GM18517 (cell line): ENCODE data around the gene GRIK4.

Source experiments
- ATAC-seq: cut with Tn5 transposase; IDR thresholded peaks from one replicate; pipeline ENCODE4 v1.9.1; 2021; ENCODE audit warnings: mild to moderate bottlenecking, moderate library complexity; ENCODE audit not compliant: unreplicated experiment

The GRIK4 gene

DNA sequence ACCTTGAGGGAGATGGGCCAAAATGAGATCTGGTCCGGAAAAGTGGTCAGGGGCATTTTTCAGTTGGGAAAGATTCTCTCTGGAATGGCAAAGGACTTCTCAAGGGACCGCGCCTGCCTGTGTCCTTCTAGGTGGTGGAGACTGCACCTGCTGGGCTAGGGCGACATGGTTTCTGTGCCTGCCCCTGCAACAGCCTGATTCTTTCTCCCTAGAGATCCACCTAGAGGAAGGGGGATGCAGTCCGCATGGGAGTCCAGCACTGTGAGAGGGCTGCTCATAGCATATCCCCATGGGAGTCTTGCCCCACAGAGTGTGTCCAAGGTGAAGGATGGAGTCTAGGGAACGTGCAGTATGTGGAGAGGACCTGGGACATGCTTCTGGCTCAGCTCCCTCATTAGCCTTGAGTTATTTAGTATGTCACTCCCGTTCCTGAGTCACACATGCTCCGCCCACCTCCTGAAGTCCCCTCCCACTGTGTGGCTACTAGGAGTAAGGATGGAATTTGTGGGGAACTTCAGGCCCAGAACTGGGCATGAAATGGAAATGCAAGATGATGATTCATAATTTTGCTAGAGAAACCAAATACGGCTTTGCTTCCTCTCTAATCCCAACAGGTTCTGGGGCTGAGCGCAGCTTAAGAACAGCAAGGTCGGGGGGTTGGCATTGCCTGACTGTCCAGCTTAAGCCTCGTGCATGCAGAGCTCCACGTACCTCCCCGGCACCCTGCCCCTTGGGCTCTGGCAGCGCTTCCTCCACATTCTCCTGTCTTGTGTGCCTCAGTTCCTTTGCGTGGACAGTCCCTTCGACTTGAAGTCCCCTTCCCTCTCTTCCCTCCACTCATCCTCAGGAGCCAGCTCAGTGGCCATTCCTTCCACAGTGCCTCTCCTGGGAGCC lies 35.0 kb downstream of the GRIK4 start:
- no peak for ATAC-seq

DNA sequence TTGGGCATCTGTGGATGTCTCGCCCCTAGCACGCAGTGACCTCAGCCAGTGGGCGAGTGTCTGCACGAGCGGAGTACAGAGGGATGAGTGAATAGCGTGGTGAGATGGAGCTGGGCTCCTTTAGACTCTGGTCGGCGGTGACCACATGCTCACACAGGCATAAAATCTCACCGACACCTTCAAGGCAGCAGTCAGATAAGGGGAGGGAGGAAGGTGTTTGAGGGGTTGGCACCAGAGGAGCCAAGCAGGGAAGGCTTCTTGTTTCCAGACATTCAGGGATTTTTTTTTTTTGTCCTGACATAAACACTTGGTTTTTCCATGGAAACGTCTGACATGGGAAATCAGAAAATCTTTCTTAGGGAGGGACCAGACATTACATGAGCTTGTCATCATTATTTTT lies 35.8 kb downstream of the GRIK4 start:
- no peak for ATAC-seq

DNA sequence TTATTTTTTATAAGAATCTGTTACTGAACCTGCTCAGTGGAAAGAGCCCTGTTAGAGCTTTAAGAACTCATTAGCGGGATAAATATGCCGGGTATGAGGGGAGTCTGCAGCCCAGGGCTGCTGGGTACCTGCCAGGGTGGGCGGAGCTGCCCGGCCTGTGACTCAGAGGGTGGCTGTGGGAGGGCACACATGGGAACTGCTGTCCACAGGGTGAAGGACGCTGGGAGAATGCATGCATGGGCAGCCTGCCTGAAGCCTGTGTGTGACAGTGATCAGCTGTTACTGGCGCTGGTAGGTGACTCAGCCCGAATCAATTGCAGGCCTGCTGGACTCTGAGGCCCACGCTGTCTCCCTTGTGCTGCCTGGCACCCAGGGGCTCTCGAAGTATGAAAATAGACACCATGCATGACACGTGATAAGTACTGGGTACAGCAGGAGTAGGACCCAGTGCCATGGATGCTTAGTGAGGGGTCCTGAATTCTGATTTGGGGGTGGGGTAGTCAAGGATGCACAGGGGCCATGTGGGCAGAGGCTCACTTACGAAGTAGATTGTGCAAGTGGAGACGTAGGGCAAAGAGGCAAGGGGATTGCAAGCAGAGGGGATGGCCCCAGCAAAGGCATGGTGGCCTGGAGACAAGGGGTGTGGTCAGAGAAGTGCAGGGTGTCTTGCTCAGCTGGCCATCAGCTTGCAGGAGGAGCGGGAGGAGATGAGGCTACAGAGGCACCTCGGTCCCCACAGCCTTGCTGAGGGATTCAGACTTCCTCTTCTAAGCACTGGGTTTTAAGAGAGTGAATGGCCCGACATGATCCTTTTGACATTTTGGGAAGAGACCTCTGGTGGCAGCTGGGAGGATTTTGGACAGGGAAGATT lies 36.5 kb downstream of the GRIK4 start:
- no peak for ATAC-seq

DNA sequence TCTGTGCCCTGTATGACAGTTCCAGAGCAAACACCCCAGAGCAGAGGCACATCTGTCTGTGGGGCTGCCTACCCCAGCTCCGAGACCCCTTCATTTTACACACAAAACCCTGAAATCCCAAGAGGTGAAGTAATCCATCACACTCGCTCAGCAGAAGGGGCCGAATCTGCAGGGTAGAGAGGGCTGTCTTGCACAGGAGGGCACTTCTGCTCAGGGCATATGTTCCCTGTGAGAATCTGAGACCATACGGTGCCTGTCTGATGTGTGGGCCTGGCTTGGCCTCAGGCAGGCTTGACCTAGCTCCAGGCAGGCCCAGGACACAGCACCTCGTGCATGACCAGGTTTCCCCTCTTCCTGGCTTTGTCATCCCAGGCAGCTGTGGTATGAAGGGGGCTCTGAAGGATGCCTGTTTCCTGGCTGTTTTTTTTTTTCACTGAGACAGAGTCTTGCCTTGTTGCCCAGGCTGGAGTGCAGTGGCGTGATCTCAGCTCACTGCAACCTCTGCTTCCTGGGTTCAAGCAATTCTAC lies 37.2 kb downstream of the GRIK4 start:
- ATAC-seq = no peak

DNA sequence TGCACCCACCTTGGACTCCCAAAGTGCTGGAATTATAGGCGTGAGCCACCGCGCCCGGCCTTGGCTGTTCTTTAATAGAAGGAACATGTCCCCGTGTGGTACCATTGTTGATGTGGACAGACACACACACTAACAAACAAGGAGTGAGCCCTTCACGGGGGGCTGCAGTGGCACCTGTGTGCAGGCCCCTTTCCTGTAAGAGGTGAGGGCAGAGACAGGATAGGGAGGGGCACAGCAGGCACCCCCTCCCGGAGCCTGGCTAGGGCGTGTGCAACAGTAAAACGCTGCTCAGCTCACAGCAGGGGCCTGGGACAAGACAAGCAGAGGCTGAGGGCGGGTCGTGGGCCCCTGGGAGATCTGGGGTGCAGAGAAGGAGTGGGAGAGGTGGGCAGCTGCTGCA lies 37.8 kb downstream of the GRIK4 start:
- no peak for ATAC-seq

DNA sequence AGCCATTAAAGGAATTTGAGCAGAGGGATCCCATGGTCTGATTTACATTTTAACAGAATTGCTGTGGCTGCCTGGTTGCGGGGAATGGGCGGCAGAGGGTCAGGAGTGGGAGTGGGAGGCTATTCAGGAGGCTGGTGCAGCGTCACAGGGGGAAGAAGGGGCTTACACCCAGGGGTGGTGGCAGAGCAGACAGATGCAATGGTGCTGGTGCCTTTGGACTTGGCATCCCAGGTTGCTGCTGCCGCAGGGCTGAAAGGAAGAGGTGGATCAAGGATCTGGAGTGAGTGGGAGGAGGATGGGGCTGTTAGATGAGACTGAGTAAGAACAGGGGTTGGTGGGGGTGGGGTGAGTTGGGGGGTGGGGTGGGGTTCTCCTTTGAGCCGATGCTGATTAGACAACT lies 38.5 kb downstream of the GRIK4 start:
- ATAC-seq = no peak

DNA sequence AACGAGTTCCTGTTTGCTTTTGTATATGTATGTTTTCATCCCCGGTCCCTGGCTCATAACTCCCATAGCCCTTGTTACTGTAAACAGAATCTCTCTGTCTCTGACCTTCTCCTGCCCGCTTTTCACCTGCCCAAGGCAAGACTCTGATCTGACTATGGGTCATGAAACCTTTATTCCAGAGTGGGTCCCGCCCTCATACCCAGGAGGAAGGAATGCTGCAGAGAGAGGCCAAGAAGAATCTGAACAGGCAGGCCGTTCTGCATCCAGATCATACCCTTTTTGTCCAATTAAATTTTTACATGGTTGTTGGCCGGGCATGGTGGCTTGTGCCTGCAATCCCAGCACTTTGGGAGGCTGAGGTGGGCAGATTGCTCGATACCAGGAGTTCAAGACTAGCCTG lies 39.6 kb downstream of the GRIK4 start:
- no peak for ATAC-seq

DNA sequence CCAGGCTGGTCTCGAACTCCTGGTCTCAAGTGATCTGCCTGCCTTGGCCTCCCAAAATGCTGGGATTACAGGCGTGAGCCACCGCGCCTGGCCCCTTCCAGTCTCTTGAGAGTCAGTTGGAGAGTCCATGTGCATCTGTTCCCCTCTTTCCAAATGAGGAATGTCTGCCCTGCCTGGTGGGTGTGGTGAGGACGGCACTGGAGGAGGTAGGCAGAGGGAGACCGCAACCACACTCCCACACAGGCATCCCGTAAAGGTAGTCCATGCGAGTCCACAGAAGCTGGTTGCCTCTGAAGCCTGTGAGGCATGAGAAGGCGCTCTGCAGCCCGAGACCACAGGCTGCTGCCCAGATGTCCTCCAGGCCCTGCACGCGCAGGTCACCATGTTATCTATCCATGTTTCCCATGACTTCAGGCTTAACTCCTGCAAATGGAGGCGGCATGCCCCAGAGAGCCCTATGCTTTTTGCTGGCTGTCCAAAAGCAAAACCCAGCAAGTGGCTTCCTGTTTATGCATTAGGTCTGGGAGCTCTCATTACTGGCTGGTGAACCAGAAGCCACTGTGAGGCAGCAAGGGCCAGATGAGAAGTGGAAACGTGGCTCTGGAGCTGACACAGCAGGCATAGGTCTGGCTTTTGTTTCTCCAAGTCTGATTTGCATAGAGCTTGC lies 43.4 kb downstream of the GRIK4 start:
- no peak for ATAC-seq

DNA sequence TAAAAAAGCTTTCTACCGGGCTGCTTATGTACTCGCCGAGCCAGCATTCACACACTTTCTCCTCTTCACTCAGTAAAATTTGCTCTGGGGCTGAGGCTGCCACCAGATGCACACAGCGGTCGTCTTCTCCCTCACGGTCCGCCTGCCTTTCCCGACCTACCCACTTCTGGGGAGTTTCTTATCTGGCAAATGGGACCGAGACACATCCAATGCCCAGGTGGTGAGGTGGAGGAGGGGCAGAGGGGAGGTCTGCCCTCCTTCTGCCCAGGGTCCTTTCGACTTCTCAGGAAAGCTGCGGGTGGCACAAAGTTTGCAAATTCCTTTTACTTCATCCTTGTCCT lies 43.9 kb downstream of the GRIK4 start:
- no peak for ATAC-seq

DNA sequence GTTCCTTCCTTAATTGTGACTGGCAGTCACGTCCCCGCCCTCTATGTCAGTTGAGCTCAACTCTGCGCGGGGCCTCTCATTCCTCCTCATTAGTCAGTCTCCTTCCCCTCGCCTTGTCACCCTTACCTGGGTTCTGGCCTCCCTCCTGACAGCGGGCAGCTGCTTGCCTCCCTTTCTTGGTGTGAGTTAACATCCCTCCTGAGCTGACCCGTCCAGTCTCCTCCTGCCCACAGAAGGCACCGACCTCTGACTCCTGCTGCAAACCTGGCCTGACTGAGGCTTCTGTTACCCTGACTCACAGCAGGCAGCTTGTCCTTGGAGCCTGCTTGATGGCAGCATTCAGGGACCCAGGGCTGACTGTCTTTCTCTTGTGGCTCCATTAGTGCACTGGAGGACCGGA lies 45.2 kb downstream of the GRIK4 start:
- no peak for ATAC-seq

DNA sequence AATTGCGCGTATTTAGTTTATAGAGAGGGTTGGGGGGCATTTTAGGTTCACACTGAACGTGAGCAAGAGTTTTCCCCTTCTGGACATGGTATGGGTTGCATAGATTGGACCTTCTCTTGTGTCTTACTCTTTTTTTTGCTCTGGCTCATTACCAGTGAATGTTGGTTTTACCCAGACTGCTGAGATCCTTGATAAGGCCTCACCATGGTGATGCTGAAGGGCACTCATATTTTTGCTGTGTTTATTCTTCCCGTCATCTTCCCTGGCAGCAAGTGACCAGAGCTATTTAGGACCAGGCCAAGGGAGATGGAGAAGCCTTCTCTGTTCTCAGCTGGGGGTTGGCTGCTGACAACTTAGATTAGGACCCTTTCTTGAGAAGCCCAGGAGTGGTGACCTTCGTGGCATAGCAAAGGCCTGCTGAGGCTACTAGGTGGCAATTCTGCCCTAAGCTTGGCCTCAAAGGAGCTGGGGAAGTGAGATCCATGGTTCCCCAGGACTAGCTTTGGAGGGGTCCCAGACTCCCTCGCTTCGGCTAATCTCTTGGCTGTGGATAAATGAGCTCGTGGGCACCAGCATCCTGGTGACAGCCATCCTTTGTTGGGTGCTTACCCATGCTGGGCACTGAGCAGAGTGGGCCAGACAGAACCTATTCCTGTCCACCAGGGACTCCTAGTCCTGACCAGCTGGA lies 47.3 kb downstream of the GRIK4 start:
- no peak for ATAC-seq

DNA sequence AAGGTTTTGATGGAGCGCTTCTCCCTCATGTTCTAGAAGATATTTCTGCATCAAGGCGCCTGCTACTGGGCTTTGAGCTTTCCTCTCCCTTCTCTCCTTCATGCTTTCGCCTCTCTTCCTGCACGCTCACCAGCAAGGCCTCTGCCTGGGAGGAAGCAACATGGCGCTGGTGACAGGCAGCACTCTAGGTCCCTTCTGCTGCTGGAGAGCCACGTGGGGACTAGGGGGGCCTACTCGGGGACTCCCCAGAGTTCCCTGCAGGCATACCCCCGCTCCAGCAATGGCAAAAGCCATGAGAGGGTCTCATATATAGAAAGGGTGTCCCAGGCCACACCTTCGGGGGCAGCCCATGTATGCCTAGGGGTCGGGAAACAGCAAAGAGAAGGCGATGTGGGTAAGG lies 49.7 kb downstream of the GRIK4 start:
- ATAC-seq = no peak

DNA sequence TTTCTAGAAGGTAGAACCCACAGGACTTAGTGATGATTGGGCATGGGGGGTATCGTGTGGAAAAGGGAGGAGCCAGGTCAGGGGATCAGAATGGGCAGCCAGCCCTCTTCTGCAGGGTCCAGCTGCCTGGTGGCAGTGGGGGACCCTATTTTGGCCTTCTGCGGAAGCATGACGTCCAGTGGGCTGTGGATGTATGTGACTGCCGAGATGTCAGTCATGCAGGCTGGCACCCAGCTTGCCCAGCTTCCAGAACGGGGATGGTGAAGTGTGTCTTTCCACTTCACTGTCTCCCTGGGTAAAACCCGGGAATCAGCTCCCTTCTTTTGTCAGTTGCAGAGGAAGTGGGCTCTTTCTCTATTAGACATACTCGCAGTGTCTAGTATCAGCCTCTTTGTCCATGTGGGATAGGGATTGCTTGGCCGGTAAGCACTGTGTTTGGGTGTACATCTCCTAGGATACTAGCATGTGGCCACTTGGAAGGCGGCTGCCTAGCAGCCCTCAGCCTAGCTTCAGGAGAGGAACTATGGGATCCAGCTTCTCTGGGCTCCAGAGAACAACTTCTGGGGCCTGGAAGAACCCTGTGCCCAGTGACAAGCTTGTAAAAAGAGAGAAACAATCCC lies 51.4 kb downstream of the GRIK4 start:
- ATAC-seq = no peak

DNA sequence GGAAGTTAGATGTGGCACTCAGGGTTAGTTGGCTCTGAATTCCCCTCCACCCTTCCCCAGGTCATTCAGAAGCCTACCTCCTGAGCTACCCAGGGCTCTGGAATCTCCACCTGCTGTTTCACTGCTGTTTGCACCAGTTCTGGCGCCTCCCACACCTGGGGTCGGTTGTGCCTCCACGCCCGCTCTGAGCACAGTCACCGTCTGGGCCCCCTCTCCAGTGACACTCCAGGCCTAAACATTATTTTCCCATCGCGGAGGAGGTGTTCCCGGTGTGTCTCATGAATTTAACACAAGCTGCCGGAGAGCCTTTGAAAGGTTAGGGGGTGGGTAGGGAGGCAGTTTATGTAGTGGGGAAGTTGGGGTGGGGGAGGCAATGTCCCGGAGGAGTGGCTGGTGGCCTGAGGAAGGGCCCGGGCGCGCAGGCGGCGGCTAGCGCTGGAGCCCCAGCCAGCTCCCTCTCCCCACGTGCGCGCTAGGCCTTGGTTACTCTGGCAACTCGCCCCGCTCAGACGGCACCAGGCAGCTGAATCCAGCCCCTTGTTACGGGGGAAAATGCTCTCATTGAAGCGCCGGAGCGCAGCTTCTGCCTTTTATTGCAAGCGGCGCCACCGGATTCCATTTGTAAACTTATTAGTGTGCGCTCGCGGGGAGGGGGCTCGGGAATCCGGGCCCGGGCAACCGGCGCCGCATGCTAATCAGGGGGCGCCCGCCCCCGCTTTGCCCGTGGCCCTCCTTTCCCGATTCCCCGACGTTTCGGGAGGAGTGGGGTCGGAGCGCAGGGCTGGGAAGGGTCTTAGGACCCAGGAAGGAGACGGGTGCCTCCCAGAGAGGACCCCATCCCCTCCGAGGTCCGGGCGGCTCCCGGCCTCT lies 52.4 kb downstream of the GRIK4 start:
- no peak for ATAC-seq

DNA sequence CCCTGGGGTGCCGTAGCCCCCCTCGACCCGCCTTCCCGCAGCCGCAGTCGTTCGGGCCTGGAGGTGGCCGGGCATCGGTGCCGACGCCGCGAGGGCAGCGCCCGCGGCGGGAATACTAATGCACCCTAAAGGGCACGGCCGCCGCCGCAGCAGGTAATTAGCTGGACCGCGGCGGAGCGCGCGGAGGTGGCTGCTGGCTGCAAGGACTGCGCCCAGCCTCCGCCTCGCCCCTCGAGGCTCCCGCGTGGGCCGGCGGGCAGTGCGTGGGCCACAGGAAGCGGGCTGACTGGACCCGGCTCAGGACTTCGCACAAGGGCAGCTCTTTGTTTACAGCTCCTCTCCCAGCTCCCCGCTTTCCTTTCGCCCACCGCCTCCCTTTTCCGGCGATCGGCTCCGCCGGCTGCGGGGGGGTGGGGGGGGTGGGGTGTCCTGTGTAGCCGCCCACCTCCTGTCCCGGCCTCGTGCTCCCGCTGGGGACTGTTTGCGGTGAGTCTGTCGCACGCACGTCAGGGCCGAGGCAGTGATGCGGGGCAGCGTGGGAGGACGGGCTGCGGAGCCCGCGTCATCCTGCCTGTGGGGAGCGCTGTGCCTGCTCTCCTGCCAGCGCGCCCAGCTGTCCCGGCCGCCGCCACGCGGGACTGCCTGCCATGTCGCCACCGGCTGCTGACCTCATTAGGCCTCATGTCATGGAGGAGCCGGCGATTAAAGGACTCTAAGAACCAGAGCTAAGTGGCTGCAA lies 53.2 kb downstream of the GRIK4 start:
- peak; percentile 57 for ATAC-seq

DNA sequence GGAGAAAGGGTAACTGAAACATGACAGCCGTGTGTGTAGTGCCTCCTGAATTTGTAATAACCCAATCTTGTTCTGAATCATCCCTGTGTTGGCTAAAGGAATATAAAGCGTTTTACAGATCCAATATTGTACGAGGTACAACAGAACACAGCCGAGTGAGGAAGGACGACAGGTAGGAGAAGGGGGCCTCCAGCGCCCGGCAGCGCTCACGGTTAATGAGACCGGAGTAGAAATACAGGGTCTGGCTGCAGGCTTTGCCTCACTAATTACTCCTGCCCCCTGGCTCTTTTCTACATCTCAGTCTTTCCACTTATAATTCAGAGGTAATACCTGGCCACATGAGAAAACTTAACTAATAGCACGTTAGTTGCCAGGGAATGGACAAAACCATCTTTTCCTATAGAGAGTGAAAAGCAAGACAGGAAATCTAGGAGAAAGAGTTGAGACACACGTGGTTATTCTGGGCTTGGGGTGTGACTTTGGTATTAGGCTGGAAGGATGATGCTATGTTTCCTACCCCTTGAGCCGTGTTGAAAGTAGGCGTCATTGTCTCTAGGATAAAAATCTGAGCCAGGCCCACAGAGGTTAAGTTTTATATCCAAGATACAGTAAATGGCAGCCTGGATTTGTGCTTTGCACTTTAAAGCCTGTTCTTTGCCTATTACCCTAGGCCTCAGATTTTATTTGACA lies 54.1 kb downstream of the GRIK4 start:
- ATAC-seq = no peak

DNA sequence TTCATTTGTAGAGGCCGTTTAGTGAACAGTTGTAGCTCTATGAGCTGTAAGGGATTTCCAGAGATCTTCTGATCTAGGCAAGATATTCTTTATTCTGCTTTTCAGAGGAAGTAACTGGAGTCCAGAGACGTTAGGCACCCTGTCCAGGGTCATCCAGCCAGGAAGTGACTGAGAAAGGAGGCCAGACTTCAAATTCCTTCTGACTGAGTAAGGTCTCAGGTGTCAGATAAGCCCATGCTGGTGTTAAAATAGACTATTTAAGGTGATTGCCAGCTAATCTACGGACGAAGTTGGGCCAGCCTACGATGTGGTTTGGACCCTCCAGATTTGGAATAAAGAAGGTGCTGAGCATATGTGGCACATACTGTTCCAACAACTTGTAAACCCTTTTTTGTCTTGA lies 54.6 kb downstream of the GRIK4 start:
- ATAC-seq = no peak
